ENCODE results near the gene FAM222A.

DNA sequence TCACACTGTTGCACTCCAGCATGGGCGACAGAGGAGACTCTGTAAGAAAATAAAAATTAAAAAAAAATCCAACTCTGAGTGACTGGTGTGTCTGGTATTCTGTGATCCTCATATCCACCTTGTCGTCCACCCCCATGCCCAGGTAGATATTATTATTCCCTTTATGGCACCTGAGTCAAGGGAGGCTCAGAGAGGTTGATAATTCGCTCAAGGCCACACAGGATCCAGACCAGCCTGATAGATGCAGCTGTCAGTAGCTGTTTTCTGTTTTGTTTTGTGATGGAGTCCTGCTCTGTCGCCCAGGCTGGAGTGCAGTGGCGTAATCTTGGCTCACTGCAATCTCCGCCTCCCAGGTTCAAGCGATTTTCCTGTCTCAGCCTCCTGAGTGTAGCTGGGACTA, 14.8 kb upstream of the FAM222A start:
- no peak for TF ChIP-seq POLR2A (IDR thresholded peaks at IDR 0.05)
- TF ChIP-seq, protein P1, sequence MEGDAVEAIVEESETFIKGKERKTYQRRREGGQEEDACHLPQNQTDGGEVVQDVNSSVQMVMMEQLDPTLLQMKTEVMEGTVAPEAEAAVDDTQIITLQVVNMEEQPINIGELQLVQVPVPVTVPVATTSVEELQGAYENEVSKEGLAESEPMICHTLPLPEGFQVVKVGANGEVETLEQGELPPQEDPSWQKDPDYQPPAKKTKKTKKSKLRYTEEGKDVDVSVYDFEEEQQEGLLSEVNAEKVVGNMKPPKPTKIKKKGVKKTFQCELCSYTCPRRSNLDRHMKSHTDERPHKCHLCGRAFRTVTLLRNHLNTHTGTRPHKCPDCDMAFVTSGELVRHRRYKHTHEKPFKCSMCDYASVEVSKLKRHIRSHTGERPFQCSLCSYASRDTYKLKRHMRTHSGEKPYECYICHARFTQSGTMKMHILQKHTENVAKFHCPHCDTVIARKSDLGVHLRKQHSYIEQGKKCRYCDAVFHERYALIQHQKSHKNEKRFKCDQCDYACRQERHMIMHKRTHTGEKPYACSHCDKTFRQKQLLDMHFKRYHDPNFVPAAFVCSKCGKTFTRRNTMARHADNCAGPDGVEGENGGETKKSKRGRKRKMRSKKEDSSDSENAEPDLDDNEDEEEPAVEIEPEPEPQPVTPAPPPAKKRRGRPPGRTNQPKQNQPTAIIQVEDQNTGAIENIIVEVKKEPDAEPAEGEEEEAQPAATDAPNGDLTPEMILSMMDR (IDR thresholded peaks at IDR 0.05) = no peak

All from lower leg skin (tissue), 3 donors.